Naive B cell (primary cell): ENCODE measurements around the gene ZBTB46. TPM values are rescaled to one million over a fixed set of nuclear protein-coding genes. Genes with fewer than 3 reads are reported as not detected.

ENCODE experiments used
- ATAC-seq, 2 donors: fragments of 150-1000 bp; cut with Tn5 transposase; 2 replicates each; pipeline ENCODE4 v1.10.0; 2021; ENCODE audit warnings: low read depth in 2 of 2, mild to moderate bottlenecking in 2 of 2, moderate library complexity in 2 of 2
- DNase-seq: peaks from one replicate; pipeline ENCODE4 v3.0.0; 2022
- H3K27ac Mint-ChIP-seq, 6 donors: one replicate each; pipeline ENCODE4 v1.8.0; 2020 to 2022; ENCODE audit warnings: mild to moderate bottlenecking in 6 of 6, mixed read lengths in 6 of 6, moderate library complexity in 5 of 6, inconsistent platforms in 2 of 6
- H3K27me3 Mint-ChIP-seq, 3 donors: one replicate each; pipeline ENCODE4 v1.8.0; 2021 to 2022; ENCODE audit warnings: mixed read lengths in 3 of 3, mild to moderate bottlenecking in 1 of 3
- H3K36me3 Mint-ChIP-seq, 2 donors: one replicate each; pipeline ENCODE4 v1.8.0; 2020 to 2022; ENCODE audit warnings: mixed read lengths in 2 of 2, inconsistent platforms in 1 of 2, mild to moderate bottlenecking in 1 of 2
- H3K4me1 Mint-ChIP-seq, 3 donors: one replicate each; pipeline ENCODE4 v1.8.0; 2020 to 2022; ENCODE audit warnings: mixed read lengths in 3 of 3, inconsistent platforms in 1 of 3, mild to moderate bottlenecking in 1 of 3, moderate library complexity in 1 of 3
- H3K4me3 Mint-ChIP-seq, 8 donors: one replicate each; pipeline ENCODE4 v1.8.0; 2020 to 2022; ENCODE audit warnings: mild to moderate bottlenecking in 8 of 8, mixed read lengths in 8 of 8, moderate library complexity in 8 of 8, inconsistent platforms in 2 of 8
- H3K9me3 Mint-ChIP-seq, 7 donors: one replicate each; pipeline ENCODE4 v1.8.0; 2020 to 2022; ENCODE audit warnings: mixed read lengths in 7 of 7, mild to moderate bottlenecking in 5 of 7, inconsistent platforms in 2 of 7, moderate library complexity in 1 of 7
- polyA plus RNA-seq, 6 donors: library from polyadenylated mRNA; unstranded; fragments of 300-500 nt; fragmentation: Illumina TruSeq; gene quantifications; one replicate each; pipeline ENCODE4 v1.2.3, GENCODE V29; 2021; ENCODE audit warnings: low read depth in 6 of 6

Gene ZBTB46
- polyA plus RNA-seq, 6 donors from 2014 or later: 0.15 TPM; not detected in 5

- Mint-ChIP-seq H3K36me3 (peaks cover 25 to 36% of the 10 kb centered on the region in 2 donors), H3K27me3 (no peaks in the 10 kb centered on the region), H3K4me3 (peak overlapping the region in 1 of 8 donors; percentile 51), H3K4me1 (peaks cover 12 to 45% (median 41%) of the 10 kb centered on the region in 3 donors), H3K27ac (no peak overlapping the region), H3K9me3 (peaks cover 5 to 23% (median 12%) of the 10 kb centered on the region in 7 donors)
- ATAC-seq (no peak), DNase-seq (no peak)
Observed at GRCh38 chr20:63714858-63715257, 116.2 kb downstream of the ZBTB46 start.

- H3K4me1 Mint-ChIP-seq: peaks cover 17 to 52% (median 51%) of the 10 kb centered on the region in 3 donors
- ATAC-seq: no peak
- H3K4me3 Mint-ChIP-seq: peak overlapping the region in 1 of 8 donors; percentile 44
Observed at GRCh38 chr20:63712191-63712590, 118.9 kb downstream of the ZBTB46 start.

GRCh38 chr20:63711085-63711645 lies 119.9 kb downstream of the ZBTB46 start:
- no peak for DNase-seq
- Mint-ChIP-seq H3K27ac (peak overlapping the region in 2 of 6 donors; percentile 48 to 51), H3K4me1 (peaks cover 26 to 54% (median 51%) of the 10 kb centered on the region in 3 donors), H3K9me3 (peaks cover 0 to 15% (median 7%) of the 10 kb centered on the region in 7 donors), H3K36me3 (peaks cover 16 to 26% of the 10 kb centered on the region in 2 donors), H3K4me3 (peak overlapping the region in 5 of 8 donors; percentile 5 to 89 (median 74)), H3K27me3 (no peaks in the 10 kb centered on the region)
- ATAC-seq: no peak

More at GRCh38 chr20:63712191-63712590, 118.9 kb downstream of the ZBTB46 start:
- no peaks in the 10 kb centered on the region for H3K27me3 Mint-ChIP-seq
- H3K9me3 Mint-ChIP-seq: peaks cover 0 to 18% (median 7%) of the 10 kb centered on the region in 7 donors
- DNase-seq: no peak
- H3K27ac Mint-ChIP-seq: peak overlapping the region in 1 of 6 donors; percentile 70
- peaks cover 16 to 28% of the 10 kb centered on the region in 2 donors for H3K36me3 Mint-ChIP-seq

GRCh38 chr20:63709149-63709527 lies 121.9 kb downstream of the ZBTB46 start:
- DNase-seq: no peak
- Mint-ChIP-seq H3K27ac (peak overlapping the region in 2 of 6 donors; percentile 44 to 79), H3K9me3 (peaks cover 0 to 3% (median 0%) of the 10 kb centered on the region in 7 donors), H3K4me3 (peak overlapping the region; percentile 71 to 90 (median 82)), H3K36me3 (peaks cover 12 to 15% of the 10 kb centered on the region in 2 donors), H3K27me3 (no peaks in the 10 kb centered on the region), H3K4me1 (peaks cover 30 to 56% (median 52%) of the 10 kb centered on the region in 3 donors)
- ATAC-seq: no peak

GRCh38 chr20:63708301-63709148 lies 122.5 kb downstream of the ZBTB46 start:
- Mint-ChIP-seq H3K27me3 (no peaks in the 10 kb centered on the region), H3K27ac (peak overlapping the region in 3 of 6 donors; percentile 79 to 84 (median 81)), H3K4me3 (peak overlapping the region; percentile 71 to 90 (median 82)), H3K36me3 (peaks cover 10 to 15% of the 10 kb centered on the region in 2 donors), H3K9me3 (no peaks in the 10 kb centered on the region), H3K4me1 (peaks cover 30 to 56% (median 52%) of the 10 kb centered on the region in 3 donors)
- ATAC-seq (peak in 1 of 2 donors; percentile 3), DNase-seq (no peak)

- Mint-ChIP-seq H3K9me3 (no peaks in the 10 kb centered on the region), H3K27ac (peak within 1 kb of the TSS; percentile 72 to 94 (median 85)), H3K4me1 (peaks cover 30 to 54% (median 52%) of the 10 kb centered on the region in 3 donors), H3K4me3 (peak within 1 kb of the TSS; percentile 81 to 94 (median 86)), H3K36me3 (peaks cover 8 to 15% of the 10 kb centered on the region in 2 donors), H3K27me3 (no peaks in the 10 kb centered on the region)
- peak; percentile 88 for DNase-seq
- peak; percentile 89 to 92 for ATAC-seq
Observed at GRCh38 chr20:63707558-63708300, 123.3 kb downstream of the ZBTB46 start, which contains the start of the genes ARFRP1 and ZGPAT. ARFRP1 (minus strand) TSS chr20:63707976; CDS start chr20:63707091, 885 bp downstream. ZGPAT (plus strand) TSS chr20:63708039; CDS start chr20:63708581, 542 bp downstream.

GRCh38 chr20:63706852-63707557 lies 124.1 kb downstream of the ZBTB46 start:
- Mint-ChIP-seq H3K36me3 (peaks cover under 1 to 8% of the 10 kb centered on the region in 2 donors), H3K9me3 (no peaks in the 10 kb centered on the region), H3K27me3 (no peaks in the 10 kb centered on the region), H3K4me1 (peaks cover 24 to 47% (median 45%) of the 10 kb centered on the region in 3 donors), H3K27ac (peak overlapping the region in 5 of 6 donors; percentile 72 to 94 (median 84)), H3K4me3 (peak overlapping the region; percentile 81 to 94 (median 86))
- ATAC-seq: peak; percentile 38 to 46
- DNase-seq: peak; percentile 40

GRCh38 chr20:63706027-63706695 lies 124.9 kb downstream of the ZBTB46 start:
- H3K4me3 Mint-ChIP-seq: peak overlapping the region; percentile 81 to 94 (median 86)
- ATAC-seq: no peak
- H3K27ac Mint-ChIP-seq: peak overlapping the region in 4 of 6 donors; percentile 69 to 84 (median 76)
- peaks cover 0 to 6% of the 10 kb centered on the region in 2 donors for H3K36me3 Mint-ChIP-seq
- peaks cover 23 to 44% (median 42%) of the 10 kb centered on the region in 3 donors for H3K4me1 Mint-ChIP-seq
- H3K27me3 Mint-ChIP-seq: no peaks in the 10 kb centered on the region
- H3K9me3 Mint-ChIP-seq: no peaks in the 10 kb centered on the region
- DNase-seq: no peak

GRCh38 chr20:63705232-63706026 lies 125.6 kb downstream of the ZBTB46 start:
- no peaks in the 10 kb centered on the region for H3K9me3 Mint-ChIP-seq
- H3K27me3 Mint-ChIP-seq: no peaks in the 10 kb centered on the region
- ATAC-seq (no peak), DNase-seq (no peak)
- peak overlapping the region in 4 of 6 donors; percentile 48 to 84 (median 64) for H3K27ac Mint-ChIP-seq
- peak overlapping the region in 7 of 8 donors; percentile 40 to 88 (median 77) for H3K4me3 Mint-ChIP-seq
- H3K36me3 Mint-ChIP-seq: peaks cover 0 to 6% of the 10 kb centered on the region in 2 donors
- H3K4me1 Mint-ChIP-seq: peaks cover 18 to 37% (median 35%) of the 10 kb centered on the region in 3 donors

GRCh38 chr20:63704749-63705117 lies 126.3 kb downstream of the ZBTB46 start:
- Mint-ChIP-seq H3K4me1 (peaks cover 18 to 33% (median 29%) of the 10 kb centered on the region in 3 donors), H3K4me3 (peak overlapping the region in 2 of 8 donors; percentile 63 to 77), H3K27me3 (no peaks in the 10 kb centered on the region), H3K36me3 (peaks cover 0 to 6% of the 10 kb centered on the region in 2 donors), H3K9me3 (no peaks in the 10 kb centered on the region), H3K27ac (peak overlapping the region in 2 of 6 donors; percentile 12 to 48)
- ATAC-seq (no peak), DNase-seq (no peak)
